K562 treated with DMSO at 1 percent for 12 hours (cell line): ENCODE data around the gene SNRNP70. TPM values are rescaled to one million over a fixed set of nuclear protein-coding genes. Genes with fewer than 3 reads are reported as not detected.

Source experiments
- total RNA-seq: library from RNA; unstranded; fragments of 300-600 nt; gene quantifications from 2 replicates; pipeline ENCODE4 v1.2.3, GENCODE V29; 2022; ENCODE audit not compliant: insufficient read depth

Gene SNRNP70
- total RNA-seq, result 156 and 215 TPM in 2 replicates

GRCh38 chr19:49085020-49085867 lies at the start of gene SNRNP70:
Gene SNRNP70, plus strand, starts transcription at chr19:49085451. Its CDS starts 964 bp downstream, at chr19:49086415.

DNA sequence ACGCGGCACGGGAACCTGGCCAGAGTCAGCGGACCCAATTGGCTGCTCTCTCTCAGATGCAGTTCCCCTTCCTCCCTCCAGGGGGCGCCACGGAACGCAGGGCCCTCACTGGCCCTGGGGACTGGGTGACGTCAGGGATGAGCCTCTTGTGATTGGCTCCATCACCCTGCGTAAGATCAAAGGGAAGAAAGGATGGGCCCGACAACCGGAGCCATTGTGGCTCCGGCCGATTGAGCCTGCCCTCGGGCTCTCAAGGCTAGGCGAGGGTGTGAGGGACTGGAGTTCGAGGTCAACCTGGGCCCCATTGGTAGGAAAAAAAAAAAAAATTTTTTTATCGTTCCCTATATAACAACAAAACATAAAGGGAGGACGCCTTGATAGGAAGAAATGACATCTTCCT lies 48.4 kb upstream of the SNRNP70 start, which contains the start of gene CGB1:
TSS of gene CGB1 (minus strand) at position 81 of the 400 bp plus-strand sequence. CDS start 184 bp downstream, outside the sequence.

GRCh38 chr19:49043548-49043947 lies 41.7 kb upstream of the SNRNP70 start, which contains the start of gene CGB5:
Gene CGB5, plus strand, starts transcription at chr19:49043848. Its CDS starts 362 bp downstream, at chr19:49044210.

GRCh38 chr19:49049011-49049410 lies 36.2 kb upstream of the SNRNP70 start, which contains the start of gene CGB8:
Gene CGB8, minus strand, starts transcription at chr19:49049111. Its CDS starts 372 bp downstream, at chr19:49048739.

DNA sequence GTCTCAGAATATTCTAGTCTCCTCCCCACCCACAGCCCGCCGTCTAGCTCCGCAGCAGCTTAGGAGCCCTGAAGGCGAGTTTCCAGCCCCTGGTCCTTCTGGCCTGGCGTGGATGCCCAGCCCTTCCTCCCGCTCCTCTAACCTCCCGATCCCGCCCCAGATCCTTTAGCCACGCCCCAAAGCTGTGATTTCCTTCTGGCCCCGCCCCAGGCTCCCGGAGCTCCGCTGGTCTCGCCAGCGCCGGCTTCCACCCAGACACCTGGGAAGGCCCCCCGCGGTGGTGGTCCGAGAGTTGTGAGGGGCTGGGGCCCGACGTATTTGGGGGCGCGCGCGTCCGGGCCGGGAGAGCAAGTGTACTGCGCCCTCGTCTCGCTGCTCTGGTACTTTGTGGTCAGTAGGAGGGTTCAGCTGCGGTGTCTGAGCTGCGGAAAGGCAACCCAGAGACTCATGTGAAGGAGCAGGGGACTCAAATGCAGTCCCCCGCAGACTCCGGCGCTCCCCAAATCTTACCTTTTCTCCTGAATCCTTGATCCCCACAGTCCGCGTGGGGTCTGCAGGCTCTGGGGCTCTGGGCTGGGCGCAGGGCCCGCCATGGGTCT lies 27.5 kb upstream of the SNRNP70 start, which contains the start of gene CGB7:
TSS of gene CGB7 (minus strand) at position 114 of the 599 bp plus-strand sequence. CDS start 2,374 bp downstream, outside the sequence.

DNA sequence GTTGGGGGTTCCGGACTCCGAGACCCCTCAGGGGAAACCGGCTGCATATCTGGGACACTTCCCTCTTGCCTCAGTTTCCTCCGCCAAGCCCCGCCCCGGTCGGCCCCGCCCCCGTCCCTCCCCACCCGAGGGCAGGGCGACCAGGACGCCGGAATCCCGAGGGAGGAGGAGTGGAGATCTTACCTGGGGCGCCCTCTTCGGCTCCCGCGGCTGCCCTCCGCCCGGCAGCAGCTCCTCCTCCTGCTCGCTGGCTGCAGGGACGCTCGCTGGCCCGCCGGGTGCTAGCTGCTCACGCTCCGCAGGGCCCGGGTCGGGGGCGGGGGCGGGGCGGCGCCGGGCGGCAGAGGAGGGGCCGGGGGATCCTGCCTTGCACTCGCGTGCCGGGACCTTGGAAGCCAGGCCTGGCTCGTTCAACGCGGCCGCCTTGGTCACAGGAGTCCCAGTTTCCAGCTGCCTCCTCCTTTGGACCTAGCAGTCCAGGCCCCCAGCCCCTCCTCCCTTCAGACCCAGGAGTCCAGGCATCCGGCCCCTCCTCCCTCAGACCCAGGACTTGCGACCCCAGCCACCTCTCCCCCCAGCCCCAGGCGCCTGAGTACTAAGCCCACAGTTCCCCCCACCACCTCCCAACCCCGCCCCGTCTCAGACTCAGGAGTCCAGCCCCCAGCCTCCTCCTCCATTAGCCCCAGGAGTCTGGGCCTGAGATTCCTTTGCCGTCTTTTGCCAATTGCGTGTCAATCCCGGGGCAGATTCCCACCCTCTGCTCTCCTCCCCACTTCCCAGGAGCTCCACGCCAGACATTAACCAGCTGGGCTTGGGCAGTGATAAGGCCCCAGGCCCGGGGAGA lies 20.3 kb upstream of the SNRNP70 start, which contains the start of gene NTF4:
TSS of gene NTF4 (minus strand) at position 51 of the 844 bp plus-strand sequence. CDS start 2,821 bp downstream, outside the sequence.

DNA sequence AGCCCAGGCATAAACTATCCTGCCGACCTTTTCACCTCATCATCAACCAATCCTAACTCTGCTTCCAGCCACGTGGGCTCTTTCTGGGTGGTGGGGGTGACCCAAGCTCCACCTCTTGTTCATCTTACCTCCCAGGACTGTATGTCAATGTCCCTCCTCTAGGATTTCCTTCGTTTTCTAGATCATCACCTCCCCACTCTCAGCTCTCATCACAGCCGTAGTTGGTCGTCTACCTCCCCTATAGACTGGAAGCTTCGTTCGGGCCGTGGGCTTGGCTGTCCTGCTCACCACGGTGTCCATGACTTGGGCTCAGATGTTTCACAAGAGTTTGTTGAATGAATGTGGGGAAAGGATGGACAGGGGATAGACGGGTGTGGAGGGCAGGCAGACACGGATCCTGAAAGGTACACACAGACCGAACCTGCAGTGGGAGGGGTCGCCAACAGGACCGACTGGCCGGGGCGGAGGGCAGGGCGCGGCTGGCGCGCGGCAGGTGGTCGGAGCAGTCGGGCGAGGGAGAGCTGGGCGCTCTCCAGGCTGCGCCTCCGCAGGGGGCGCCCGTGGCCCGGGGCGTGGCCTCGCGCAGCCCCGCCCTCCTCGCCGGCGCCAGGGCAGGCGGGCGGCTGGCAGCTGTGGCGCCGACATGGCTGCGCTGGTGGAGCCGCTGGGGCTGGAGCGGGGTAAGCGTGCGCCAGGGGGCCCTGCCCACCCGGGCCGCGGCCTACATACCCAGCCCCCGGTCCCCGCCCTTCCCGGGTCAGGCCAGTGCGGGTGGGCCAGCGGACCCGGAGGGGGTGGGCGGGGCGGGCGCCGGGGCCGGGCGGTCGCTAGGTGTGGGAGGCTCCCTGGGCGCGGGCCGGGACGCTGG lies 28.7 kb downstream of the SNRNP70 start, which contains the start of gene LIN7B:
TSS of gene LIN7B (plus strand) at position 609 of the 868 bp plus-strand sequence. CDS start at position 644, 35 bp downstream.

GRCh38 chr19:49118565-49119410 lies 33.5 kb downstream of the SNRNP70 start, which contains the start of gene C19orf73:
Gene C19orf73, minus strand, starts transcription at chr19:49119143. Its CDS starts 121 bp downstream, at chr19:49119022.

DNA sequence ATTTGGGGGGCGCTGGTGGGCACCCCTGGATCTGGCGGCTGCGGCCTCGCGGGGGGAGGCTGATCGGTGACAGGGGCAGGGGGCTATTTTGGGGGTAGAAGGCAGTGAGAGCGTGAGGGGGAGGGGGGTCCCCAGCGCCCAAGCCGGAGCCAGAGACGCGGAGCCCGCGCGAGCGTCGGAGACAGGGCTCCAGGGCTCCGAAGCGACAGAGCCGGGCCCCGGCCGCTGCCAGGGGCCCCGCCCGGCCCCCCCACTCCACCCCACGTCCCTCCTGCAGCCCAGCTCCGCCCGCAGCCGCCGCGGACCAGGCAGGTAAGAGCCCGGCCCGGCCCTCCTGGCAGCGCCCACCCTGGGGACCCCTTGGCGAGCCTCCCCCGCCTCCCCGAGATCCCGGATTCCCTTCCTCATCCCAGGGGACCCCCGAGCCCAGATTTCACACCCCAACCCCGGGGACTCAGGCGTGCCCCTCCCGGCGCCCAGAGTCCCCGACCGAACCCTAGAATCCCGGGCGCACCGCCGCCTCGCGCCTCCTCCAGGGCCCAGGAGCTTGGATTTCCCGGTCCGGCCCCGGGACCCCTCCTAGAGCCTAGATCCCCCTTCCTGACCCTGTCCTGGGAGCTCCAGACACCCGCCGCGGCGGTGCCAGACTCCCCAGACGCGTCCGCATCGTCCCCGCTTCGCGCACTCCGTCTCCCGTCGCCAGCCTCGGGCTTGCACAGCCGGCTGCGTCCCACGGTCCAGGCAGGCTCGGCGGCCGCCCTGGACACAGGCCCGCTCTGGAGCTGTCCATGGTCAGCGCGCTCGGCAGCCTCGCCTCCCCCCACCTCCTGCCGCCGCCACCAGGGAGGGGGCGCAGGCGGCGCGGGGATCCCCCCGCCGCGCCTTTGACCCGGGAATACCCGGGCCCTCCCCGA lies 34.4 kb downstream of the SNRNP70 start, which contains the start of gene PPFIA3:
TSS of gene PPFIA3 (plus strand) at position 134 of the 914 bp plus-strand sequence. CDS start 8,330 bp downstream, outside the sequence.

DNA sequence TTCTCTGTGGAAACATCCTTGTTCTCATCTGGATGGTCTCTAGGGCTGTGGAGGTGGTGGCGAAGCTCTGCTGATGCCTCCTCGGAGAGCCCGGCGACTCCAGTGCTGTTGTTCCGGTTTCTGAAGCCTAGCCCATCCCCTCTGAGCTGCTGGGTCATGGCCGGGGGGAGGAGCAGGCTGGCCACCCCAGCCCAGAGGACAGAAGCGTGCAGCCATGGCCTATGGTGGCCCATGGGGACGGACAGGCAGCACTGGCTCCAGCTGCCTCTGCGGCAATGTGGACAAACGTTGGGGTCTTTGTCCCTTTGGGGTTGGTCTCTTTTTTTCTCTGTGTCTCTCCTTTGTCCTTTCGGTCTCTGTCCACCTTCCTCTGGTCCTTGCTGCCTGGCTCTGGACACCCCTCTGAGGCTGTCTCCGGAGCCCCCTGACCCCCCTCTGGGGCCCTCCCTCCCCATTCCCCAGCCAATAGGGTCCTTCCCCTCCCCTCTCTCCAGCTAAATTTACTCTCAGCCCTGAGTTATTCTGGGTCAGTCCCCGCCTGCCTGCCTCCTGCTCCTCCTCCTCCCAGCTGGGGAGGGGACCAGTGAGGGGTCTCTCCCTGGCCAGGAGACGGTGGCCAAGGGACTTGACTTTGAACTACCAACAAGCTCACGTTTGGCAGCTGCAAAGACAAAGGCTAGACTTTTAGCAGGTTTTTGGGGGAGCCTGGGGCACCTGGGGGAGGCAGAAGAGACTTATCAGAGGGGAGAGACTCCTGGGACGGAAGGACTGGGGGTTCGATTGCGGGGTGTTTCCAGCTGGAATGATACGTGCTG lies 70.0 kb downstream of the SNRNP70 start, which contains the start of gene HRC:
TSS of gene HRC (minus strand) at position 392 of the 815 bp plus-strand sequence. CDS start at position 233, 159 bp downstream.

GRCh38 chr19:49157445-49158224 lies 72.4 kb downstream of the SNRNP70 start, which contains the start of gene TRPM4:
Gene TRPM4, plus strand, starts transcription at chr19:49157792. Its CDS starts 75 bp downstream, at chr19:49157867.

Other genes starting within 250 kb of the SNRNP70 start
- gene HSD17B14, start 249.0 kb upstream of the SNRNP70 start, total RNA-seq, result 0.88 and 0.99 TPM in 2 replicates
- 29.6 and 35.9 TPM in 2 replicates for gene PLEKHA4, start 216.8 kb upstream of the SNRNP70 start, total RNA-seq
- gene PPP1R15A, start 213.0 kb upstream of the SNRNP70 start, total RNA-seq, result 73.5 and 96.0 TPM in 2 replicates
- 0.88 and 1.4 TPM in 2 replicates for gene TULP2, start 186.7 kb upstream of the SNRNP70 start, total RNA-seq
- gene NUCB1, start 185.1 kb upstream of the SNRNP70 start, total RNA-seq, result 224 and 349 TPM in 2 replicates
- gene DHDH, start 151.8 kb upstream of the SNRNP70 start, total RNA-seq, result 2.6 and 3.0 TPM in 2 replicates
- gene BAX, start 130.6 kb upstream of the SNRNP70 start, total RNA-seq, result 81.3 and 96.0 TPM in 2 replicates
- 6,477 and 6,803 TPM in 2 replicates for gene FTL, start 120.1 kb upstream of the SNRNP70 start, total RNA-seq
- 12.2 and 21.6 TPM in 2 replicates for gene GYS1, start 92.1 kb upstream of the SNRNP70 start, total RNA-seq
- gene RUVBL2, start 91.6 kb upstream of the SNRNP70 start, total RNA-seq, result 160 and 193 TPM in 2 replicates
- gene LHB, start 68.4 kb upstream of the SNRNP70 start, total RNA-seq, result not detected in 2 replicates
- gene CGB3, start 61.1 kb upstream of the SNRNP70 start, total RNA-seq, result not detected in 2 replicates
- gene CGB2, start 53.6 kb upstream of the SNRNP70 start, total RNA-seq, result not detected in 2 replicates
- gene CGB1, start 48.6 kb upstream of the SNRNP70 start, total RNA-seq, result not detected in 2 replicates
- gene CGB5, start 41.6 kb upstream of the SNRNP70 start, total RNA-seq, result not detected in 2 replicates
- gene CGB8, start 36.3 kb upstream of the SNRNP70 start, total RNA-seq, result not detected in 2 replicates
- not detected in 2 replicates for gene CGB7, start 27.7 kb upstream of the SNRNP70 start, total RNA-seq
- gene NTF4, start 20.6 kb upstream of the SNRNP70 start, total RNA-seq, result not detected in 2 replicates
- gene KCNA7, start 12.8 kb upstream of the SNRNP70 start, total RNA-seq, result 0.21 TPM in 1 of 2 replicates, not detected in the other
- gene LIN7B, start 28.9 kb downstream of the SNRNP70 start, total RNA-seq, result 15.3 and 16.5 TPM in 2 replicates
- gene C19orf73, start 33.7 kb downstream of the SNRNP70 start, total RNA-seq, result 1.5 and 4.2 TPM in 2 replicates
- 13.6 and 16.2 TPM in 2 replicates for gene PPFIA3, start 34.1 kb downstream of the SNRNP70 start, total RNA-seq
- gene HRC, start 69.9 kb downstream of the SNRNP70 start, total RNA-seq, result 5.4 and 7.7 TPM in 2 replicates
- 14.6 and 21.4 TPM in 2 replicates for gene TRPM4, start 72.3 kb downstream of the SNRNP70 start, total RNA-seq
- gene SLC6A16, start 239.7 kb downstream of the SNRNP70 start, total RNA-seq, result 0.47 and 3.0 TPM in 2 replicates
- gene CD37, start 250.0 kb downstream of the SNRNP70 start, total RNA-seq, result 18.0 and 32.1 TPM in 2 replicates